ENCODE results near the gene THRB. TPM values are rescaled to one million over a fixed set of nuclear protein-coding genes. Genes with fewer than 3 reads are reported as not detected.
A peak's percentile ranks its signal among the peaks of the same experiment; 100 is the strongest.

The THRB gene
- total RNA-seq, 4 donors from 2014 or later = 6.3 to 10.3 (median 8.5) TPM

DNA sequence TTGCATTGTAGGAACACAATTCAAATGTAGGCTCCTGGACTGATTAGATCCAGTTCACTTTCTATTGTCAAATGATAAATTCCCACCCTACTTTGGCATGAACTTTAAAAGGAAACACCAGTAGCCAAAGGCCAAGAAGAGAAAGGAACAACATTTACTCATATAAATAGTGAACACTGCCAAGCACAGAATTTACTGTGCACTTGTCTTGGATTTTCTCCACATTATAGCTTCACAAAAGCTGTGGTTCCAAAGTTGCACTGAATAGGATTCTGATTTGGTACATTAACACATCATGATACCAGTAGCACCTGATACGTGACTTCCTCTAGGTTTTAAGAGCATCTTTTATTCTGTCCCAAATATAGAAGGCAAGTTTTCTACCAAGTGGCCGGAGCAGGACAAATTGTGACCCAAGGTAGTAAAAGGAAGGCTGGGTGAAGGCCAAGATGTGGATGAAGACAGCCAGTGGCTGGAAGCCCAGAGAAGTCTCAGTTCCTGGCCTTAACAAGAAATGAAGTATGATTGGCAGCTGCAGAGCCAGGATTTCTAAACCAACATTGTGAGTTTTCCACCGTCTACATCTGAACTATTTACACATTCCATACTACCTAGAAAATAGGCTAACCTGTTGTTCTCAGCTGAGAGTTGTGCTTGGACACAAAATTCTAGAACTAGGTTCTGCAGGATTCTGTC lies 206.7 kb downstream of the THRB start:
- TF ChIP-seq POLR2A (IDR thresholded peaks at IDR 0.05) (no peak), EP300 (IDR thresholded peaks at IDR 0.05) (peak in 1 of 2 donors; percentile 10)
- WGBS, 2 donors = 44 to 54% methylated on average over 3 of the region's 3 CpGs
- Histone ChIP-seq H3K36me3 (no peaks in the 10 kb centered on the region), H3K27me3 (no peaks in the 10 kb centered on the region), H3K27ac (peak overlapping the region in 2 of 4 donors; percentile 45 to 57), H3K4me3 (no peak overlapping the region), H3K4me1 (peaks cover 0 to 30% (median 7%) of the 10 kb centered on the region in 4 donors), H3K9me3 (no peaks in the 10 kb centered on the region)
- DNase-seq (ENCODE audit: low spot score in 2 of 2) = peak in 1 of 2 donors; percentile 21

GRCh38 chr3:24286405-24286804 lies 208.2 kb downstream of the THRB start:
- H3K36me3 ChIP-seq = no peaks in the 10 kb centered on the region
- peaks cover 0 to 30% (median 7%) of the 10 kb centered on the region in 4 donors for H3K4me1 ChIP-seq
- no peak overlapping the region for H3K27ac ChIP-seq
- no peak for DNase-seq (ENCODE audit: low spot score in 2 of 2)
- TF ChIP-seq POLR2A (IDR thresholded peaks at IDR 0.05) (no peak), EP300 (IDR thresholded peaks at IDR 0.05) (no peak)
- TF ChIP-seq, protein P1, sequence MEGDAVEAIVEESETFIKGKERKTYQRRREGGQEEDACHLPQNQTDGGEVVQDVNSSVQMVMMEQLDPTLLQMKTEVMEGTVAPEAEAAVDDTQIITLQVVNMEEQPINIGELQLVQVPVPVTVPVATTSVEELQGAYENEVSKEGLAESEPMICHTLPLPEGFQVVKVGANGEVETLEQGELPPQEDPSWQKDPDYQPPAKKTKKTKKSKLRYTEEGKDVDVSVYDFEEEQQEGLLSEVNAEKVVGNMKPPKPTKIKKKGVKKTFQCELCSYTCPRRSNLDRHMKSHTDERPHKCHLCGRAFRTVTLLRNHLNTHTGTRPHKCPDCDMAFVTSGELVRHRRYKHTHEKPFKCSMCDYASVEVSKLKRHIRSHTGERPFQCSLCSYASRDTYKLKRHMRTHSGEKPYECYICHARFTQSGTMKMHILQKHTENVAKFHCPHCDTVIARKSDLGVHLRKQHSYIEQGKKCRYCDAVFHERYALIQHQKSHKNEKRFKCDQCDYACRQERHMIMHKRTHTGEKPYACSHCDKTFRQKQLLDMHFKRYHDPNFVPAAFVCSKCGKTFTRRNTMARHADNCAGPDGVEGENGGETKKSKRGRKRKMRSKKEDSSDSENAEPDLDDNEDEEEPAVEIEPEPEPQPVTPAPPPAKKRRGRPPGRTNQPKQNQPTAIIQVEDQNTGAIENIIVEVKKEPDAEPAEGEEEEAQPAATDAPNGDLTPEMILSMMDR (IDR thresholded peaks at IDR 0.05) = no peak
- no peak overlapping the region for H3K4me3 ChIP-seq
- H3K9me3 ChIP-seq = no peaks in the 10 kb centered on the region
- no peaks in the 10 kb centered on the region for H3K27me3 ChIP-seq
- WGBS, 2 donors = 96 to 97% methylated on average over 3 of the region's 3 CpGs

- 43 to 44% methylated on average over 1 of the region's 1 CpG for WGBS, 2 donors
These were observed 216.1 kb downstream of the THRB start for GRCh38 chr3:24278543-24278942.

DNA sequence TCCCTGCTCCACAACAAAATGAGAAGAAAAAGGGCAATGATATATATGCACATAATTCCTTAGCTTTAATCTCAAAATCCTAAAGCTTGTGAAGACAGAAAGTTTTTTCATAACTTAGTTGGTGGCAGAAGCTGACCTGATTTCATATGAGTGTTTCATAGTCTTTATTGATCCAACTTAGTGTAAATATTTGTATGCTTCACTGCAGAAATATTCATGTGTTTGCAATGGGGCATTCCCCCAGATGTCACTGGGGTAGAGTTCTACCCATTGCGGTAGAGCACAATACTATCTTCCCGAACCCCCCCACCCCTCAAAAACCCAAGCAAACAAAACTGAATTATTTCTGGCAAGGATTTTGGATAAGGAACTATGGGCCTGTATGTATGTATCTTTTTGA lies 221.2 kb downstream of the THRB start:
- DNase-seq (ENCODE audit: low spot score in 2 of 2) = no peak
- no peaks in the 10 kb centered on the region for H3K4me1 ChIP-seq
- no peak overlapping the region for H3K4me3 ChIP-seq
- no peaks in the 10 kb centered on the region for H3K27me3 ChIP-seq
- H3K9me3 ChIP-seq = no peaks in the 10 kb centered on the region
- TF ChIP-seq, protein P1 (IDR thresholded peaks at IDR 0.05) = no peak
- TF ChIP-seq EP300 (IDR thresholded peaks at IDR 0.05) = no peak
- TF ChIP-seq POLR2A (IDR thresholded peaks at IDR 0.05) = no peak
- no peaks in the 10 kb centered on the region for H3K36me3 ChIP-seq
- H3K27ac ChIP-seq = no peak overlapping the region
- 75 to 86% methylated on average over 2 of the region's 2 CpGs for WGBS, 2 donors

More at GRCh38 chr3:24278543-24278942, 216.1 kb downstream of the THRB start:
- TF ChIP-seq POLR2A (IDR thresholded peaks at IDR 0.05) = no peak
- TF ChIP-seq, protein P1 (IDR thresholded peaks at IDR 0.05) = no peak
- no peak for TF ChIP-seq EP300 (IDR thresholded peaks at IDR 0.05)
- Histone ChIP-seq H3K4me1 (no peaks in the 10 kb centered on the region), H3K27ac (no peak overlapping the region), H3K27me3 (no peaks in the 10 kb centered on the region), H3K4me3 (no peak overlapping the region), H3K36me3 (no peaks in the 10 kb centered on the region), H3K9me3 (no peaks in the 10 kb centered on the region)
- no peak for DNase-seq (ENCODE audit: low spot score in 2 of 2)

DNA sequence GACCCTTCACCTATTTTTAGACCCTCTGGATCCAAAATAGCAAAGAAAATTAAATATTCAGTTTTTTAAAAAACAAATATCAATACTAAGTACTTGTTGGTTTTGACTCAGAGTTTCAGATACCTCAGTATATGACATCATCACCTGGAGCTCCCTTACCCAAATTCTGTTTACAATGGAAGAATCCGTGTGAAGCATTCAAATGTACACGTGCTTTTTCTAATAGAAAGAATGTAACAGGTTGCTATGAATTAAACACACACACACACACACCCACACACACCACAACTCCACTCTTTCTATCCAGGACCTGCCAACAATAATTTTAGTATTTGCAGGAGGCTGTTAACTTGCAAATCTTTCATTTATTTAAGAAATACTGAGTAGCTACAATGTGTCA lies 221.8 kb downstream of the THRB start:
- Histone ChIP-seq H3K36me3 (no peaks in the 10 kb centered on the region), H3K4me1 (no peaks in the 10 kb centered on the region), H3K27me3 (no peaks in the 10 kb centered on the region), H3K4me3 (no peak overlapping the region), H3K27ac (no peak overlapping the region), H3K9me3 (no peaks in the 10 kb centered on the region)
- no peak for DNase-seq (ENCODE audit: low spot score in 2 of 2)
- 64 to 73% methylated on average over 2 of the region's 2 CpGs for WGBS, 2 donors
- TF ChIP-seq EP300 (IDR thresholded peaks at IDR 0.05) (no peak), POLR2A (IDR thresholded peaks at IDR 0.05) (no peak)
- TF ChIP-seq, protein P1 (IDR thresholded peaks at IDR 0.05) = no peak
